Type B pancreatic cell (in vitro differentiated cells): Measurements from ENCODE around the gene SLC12A6. TPM values are rescaled to one million over a fixed set of nuclear protein-coding genes. Genes with fewer than 3 reads are reported as not detected.

Experiments used
- DNase-seq: peaks from one replicate; pipeline ENCODE4 v3.0.0; 2021; ENCODE audit warnings: mixed read lengths; ENCODE audit not compliant: unreplicated experiment; ENCODE audit errors: extremely low spot score
- H3K27ac Mint-ChIP-seq: 2 replicates; pipeline ENCODE4 v1.8.0; 2021; ENCODE audit warnings: mild to moderate bottlenecking, mixed read lengths
- H3K27me3 Mint-ChIP-seq: 2 replicates; pipeline ENCODE4 v1.8.0; 2021; ENCODE audit warnings: mixed read lengths
- H3K36me3 Mint-ChIP-seq: 2 replicates; pipeline ENCODE4 v1.8.0; 2021; ENCODE audit warnings: mixed read lengths
- H3K4me1 Mint-ChIP-seq: one replicate; pipeline ENCODE4 v1.8.0; 2021; ENCODE audit warnings: mixed read lengths; ENCODE audit not compliant: unreplicated experiment
- H3K4me3 Mint-ChIP-seq: 2 replicates; pipeline ENCODE4 v1.8.0; 2021; ENCODE audit warnings: mild to moderate bottlenecking, mixed read lengths
- H3K9me3 Mint-ChIP-seq: 2 replicates; pipeline ENCODE4 v1.8.0; 2021; ENCODE audit warnings: mixed read lengths
- CTCF ChIP-seq: fragments of 200-600 bp; sonication (generic); conservative IDR thresholded peaks from 2 replicates; pipeline ENCODE4 v1.5.0; 2021; ENCODE audit warnings: antibody characterized with exemption, mild to moderate bottlenecking
- total RNA-seq: library from RNA; stranded (reverse); gene quantifications from 2 replicates; pipeline ENCODE4 v1.2.1, GENCODE V29; 2021; ENCODE audit warnings: low replicate concordance

The SLC12A6 gene
- total RNA-seq, 1 donor from 2014 or later: 14.5 TPM

- peaks cover 17% of the 10 kb centered on the region for H3K4me1 Mint-ChIP-seq
- H3K36me3 Mint-ChIP-seq: peaks cover 29% of the 10 kb centered on the region
- no peak for TF ChIP-seq CTCF
Observed at GRCh38 chr15:34359416-34359815, 21.8 kb upstream of the SLC12A6 start.

DNA sequence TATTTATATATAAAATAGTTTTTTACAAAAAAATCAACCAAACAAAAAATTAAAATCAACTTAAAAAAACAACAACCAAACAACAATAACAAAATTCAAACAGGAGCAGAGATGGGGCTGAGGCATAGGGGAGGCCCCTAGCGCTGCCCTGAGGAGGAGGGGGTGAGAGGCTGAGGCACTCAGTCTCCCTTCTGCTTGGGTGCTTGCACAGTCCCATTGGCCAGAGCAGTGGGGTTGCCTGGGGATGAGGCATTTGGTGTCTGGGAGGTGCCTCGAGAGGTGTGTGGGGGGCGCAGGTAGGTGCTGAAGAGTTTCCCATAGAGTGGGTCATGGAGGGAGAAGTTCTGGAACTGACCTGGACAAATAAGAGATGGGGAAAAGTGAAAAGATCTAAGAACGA lies 21.4 kb upstream of the SLC12A6 start:
- DNase-seq: no peak
- no peak for TF ChIP-seq CTCF
- Mint-ChIP-seq H3K36me3 (peaks cover 29% of the 10 kb centered on the region), H3K27ac (peak overlapping the region; percentile 36), H3K27me3 (no peaks in the 10 kb centered on the region), H3K4me1 (peaks cover 17% of the 10 kb centered on the region), H3K4me3 (no peak overlapping the region), H3K9me3 (no peaks in the 10 kb centered on the region)

More at GRCh38 chr15:34359416-34359815, 21.8 kb upstream of the SLC12A6 start:
- no peak for DNase-seq
- no peaks in the 10 kb centered on the region for H3K27me3 Mint-ChIP-seq
- no peak overlapping the region for H3K27ac Mint-ChIP-seq
- no peaks in the 10 kb centered on the region for H3K9me3 Mint-ChIP-seq
- H3K4me3 Mint-ChIP-seq: no peak overlapping the region

- Mint-ChIP-seq H3K4me1 (peaks cover 17% of the 10 kb centered on the region), H3K36me3 (peaks cover 29% of the 10 kb centered on the region), H3K27me3 (no peaks in the 10 kb centered on the region), H3K4me3 (peak overlapping the region; percentile 21), H3K27ac (no peak overlapping the region), H3K9me3 (no peaks in the 10 kb centered on the region)
- TF ChIP-seq CTCF: peak; percentile 54
- DNase-seq: no peak
Observed at GRCh38 chr15:34358367-34358766, 20.8 kb upstream of the SLC12A6 start.

DNA sequence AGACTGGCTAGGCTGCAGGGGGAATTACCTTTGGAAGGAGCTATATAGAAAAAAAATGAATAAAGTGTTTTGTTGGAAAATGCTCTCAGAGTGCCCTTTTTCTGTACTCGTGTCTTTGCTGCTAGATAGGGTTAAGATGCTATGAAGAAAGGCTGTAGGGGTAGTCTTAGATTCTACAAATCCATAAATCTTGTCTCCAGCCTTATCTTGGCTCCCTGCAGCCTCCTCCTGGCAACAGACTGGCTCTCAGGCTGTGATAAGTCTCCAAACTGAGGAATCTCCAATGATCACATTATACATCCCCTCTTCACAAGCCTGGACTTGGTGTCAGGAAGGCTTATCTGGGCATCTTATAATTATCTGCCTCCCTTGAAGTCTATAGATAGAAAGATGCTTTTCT lies 20.1 kb upstream of the SLC12A6 start:
- no peaks in the 10 kb centered on the region for H3K27me3 Mint-ChIP-seq
- TF ChIP-seq CTCF: no peak
- no peak overlapping the region for H3K4me3 Mint-ChIP-seq
- no peak for DNase-seq
- H3K27ac Mint-ChIP-seq: no peak overlapping the region
- H3K36me3 Mint-ChIP-seq: peaks cover 23% of the 10 kb centered on the region
- no peaks in the 10 kb centered on the region for H3K9me3 Mint-ChIP-seq
- H3K4me1 Mint-ChIP-seq: peaks cover 12% of the 10 kb centered on the region

DNA sequence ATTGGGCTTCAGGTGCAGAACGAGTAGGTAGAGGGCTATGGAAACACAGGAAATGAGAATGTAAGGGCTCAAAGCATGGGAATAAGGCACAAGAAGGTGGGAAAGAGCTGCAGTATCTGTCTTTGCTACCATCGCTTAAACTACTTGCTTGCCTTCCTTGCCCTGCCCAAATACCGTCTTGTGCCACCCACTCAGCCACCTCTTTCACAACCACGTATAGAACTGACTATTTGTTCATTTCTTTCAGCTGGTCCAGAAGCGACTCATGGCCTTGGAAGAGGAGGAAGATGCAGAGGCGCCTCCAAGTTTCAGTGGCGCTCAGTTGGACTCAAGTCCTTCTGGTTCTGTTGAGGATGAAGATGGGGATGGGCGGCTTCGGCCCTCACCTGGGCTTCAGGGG lies 17.7 kb upstream of the SLC12A6 start:
- Mint-ChIP-seq H3K27ac (no peak overlapping the region), H3K36me3 (peaks cover 17% of the 10 kb centered on the region), H3K9me3 (no peaks in the 10 kb centered on the region), H3K4me1 (peaks cover 3% of the 10 kb centered on the region), H3K27me3 (no peaks in the 10 kb centered on the region), H3K4me3 (no peak overlapping the region)
- no peak for DNase-seq
- TF ChIP-seq CTCF: no peak

DNA sequence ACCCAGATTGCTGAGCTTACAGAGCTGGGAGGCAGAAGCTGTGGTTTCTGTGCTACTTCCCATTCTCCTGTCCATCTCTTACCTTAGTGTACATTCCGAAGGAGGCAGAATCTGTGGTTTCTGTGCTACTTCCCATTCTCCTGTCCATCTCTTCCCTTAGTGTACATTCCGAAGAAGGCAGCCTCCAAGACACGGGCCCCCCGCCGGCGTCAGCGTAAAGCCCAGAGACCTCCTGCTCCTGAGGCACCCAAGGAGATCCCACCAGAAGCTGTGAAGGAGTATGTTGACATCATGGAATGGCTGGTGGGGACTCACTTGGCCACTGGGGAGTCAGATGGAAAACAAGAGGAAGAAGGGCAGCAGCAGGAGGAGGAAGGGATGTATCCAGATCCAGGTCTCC lies 16.7 kb upstream of the SLC12A6 start:
- Mint-ChIP-seq H3K4me1 (no peaks in the 10 kb centered on the region), H3K9me3 (no peaks in the 10 kb centered on the region)

More for the DNA sequence above, 16.7 kb upstream of the SLC12A6 start:
- H3K4me3 Mint-ChIP-seq: no peak overlapping the region
- H3K27ac Mint-ChIP-seq: no peak overlapping the region
- TF ChIP-seq CTCF: no peak
- no peaks in the 10 kb centered on the region for H3K27me3 Mint-ChIP-seq
- DNase-seq: no peak
- H3K36me3 Mint-ChIP-seq: peaks cover 12% of the 10 kb centered on the region
